H9 (cell line): ENCODE results near the gene SLC5A12. TPM values are rescaled to one million over a fixed set of nuclear protein-coding genes. Genes with fewer than 3 reads are reported as not detected.

Experiments used
- DNase-seq: peaks from one replicate; pipeline ENCODE4 v3.0.0-alpha.2; 2017
- H2AFZ ChIP-seq: one replicate; pipeline ENCODE4 v1.6.1; 2013; ENCODE audit warnings: mild to moderate bottlenecking, low read length, control low read depth, moderate library complexity
- H2AK5ac ChIP-seq: 2 replicates; pipeline ENCODE4 v1.6.1; 2013; ENCODE audit warnings: low read length, control low read depth, mixed read lengths; ENCODE audit not compliant: insufficient read length
- H2BK120ac ChIP-seq: one replicate; pipeline ENCODE4 v1.6.1; 2013; ENCODE audit warnings: low read depth, mild to moderate bottlenecking, low read length, control low read depth, inconsistent platforms; ENCODE audit not compliant: poor library complexity, severe bottlenecking
- H2BK12ac ChIP-seq: 2 replicates; pipeline ENCODE4 v1.6.1; 2013; ENCODE audit warnings: low read length, control low read depth, mixed read lengths, low read depth; ENCODE audit not compliant: insufficient read length
- H2BK15ac ChIP-seq: 2 replicates; pipeline ENCODE4 v1.6.1; 2013; ENCODE audit warnings: low read depth, low read length, control low read depth
- H2BK20ac ChIP-seq: one replicate; pipeline ENCODE4 v1.6.1; 2013; ENCODE audit warnings: low read depth, mild to moderate bottlenecking, low read length, control low read depth, inconsistent platforms; ENCODE audit not compliant: poor library complexity, severe bottlenecking
- H2BK5ac ChIP-seq: 2 replicates; pipeline ENCODE4 v1.6.1; 2013; ENCODE audit warnings: low read length, control low read depth, mixed read lengths; ENCODE audit not compliant: insufficient read length
- H3K14ac ChIP-seq: 2 replicates; pipeline ENCODE4 v1.6.1; 2013; ENCODE audit warnings: low read length, control low read depth; ENCODE audit not compliant: insufficient read depth
- H3K18ac ChIP-seq: 2 replicates; pipeline ENCODE4 v1.6.1; 2013; ENCODE audit warnings: low read depth, mild to moderate bottlenecking, mixed read lengths, low read length, control low read depth; ENCODE audit not compliant: insufficient read length
- H3K23ac ChIP-seq: 2 replicates; pipeline ENCODE4 v1.6.1; 2013; ENCODE audit warnings: low read length, control low read depth, mixed read lengths, low read depth; ENCODE audit not compliant: insufficient read length
- H3K23me2 ChIP-seq: 2 replicates; pipeline ENCODE4 v1.6.1; 2013; ENCODE audit warnings: low read depth, mild to moderate bottlenecking, mixed read lengths, low read length, control low read depth; ENCODE audit not compliant: insufficient read length, poor library complexity, severe bottlenecking
- H3K27ac ChIP-seq: 2 replicates; pipeline ENCODE4 v1.5.1; 2013; ENCODE audit warnings: low read length, control low read depth, mixed read lengths, low read depth; ENCODE audit not compliant: insufficient read length
- H3K27me3 ChIP-seq: 2 replicates; pipeline ENCODE4 v1.6.1; 2013; ENCODE audit warnings: low read length, control low read depth, inconsistent platforms; ENCODE audit not compliant: insufficient read depth
- H3K4ac ChIP-seq: 2 replicates; pipeline ENCODE4 v1.6.1; 2013; ENCODE audit warnings: low read depth, mild to moderate bottlenecking, control low read depth, inconsistent platforms, low read length, moderate library complexity
- H3K4me1 ChIP-seq: 2 replicates; pipeline ENCODE4 v1.6.1; 2013; ENCODE audit warnings: low read length, control low read depth, inconsistent platforms; ENCODE audit not compliant: insufficient read depth
- H3K4me2 ChIP-seq: 2 replicates; pipeline ENCODE4 v1.6.1; 2013; ENCODE audit warnings: low read length, control low read depth, mixed read lengths; ENCODE audit not compliant: insufficient read length, insufficient read depth
- H3K56ac ChIP-seq: 2 replicates; pipeline ENCODE4 v1.6.1; 2013; ENCODE audit warnings: low read depth, mild to moderate bottlenecking, mixed read lengths, low read length, control low read depth; ENCODE audit not compliant: insufficient read length
- H3K79me1 ChIP-seq: 2 replicates; pipeline ENCODE4 v1.6.1; 2013; ENCODE audit warnings: low read depth, mild to moderate bottlenecking, moderate library complexity, low read length, control low read depth, inconsistent platforms; ENCODE audit not compliant: insufficient read depth, poor library complexity, severe bottlenecking
- H3K79me2 ChIP-seq: 2 replicates; pipeline ENCODE4 v1.6.1; 2013; ENCODE audit warnings: low read length, control low read depth, inconsistent platforms; ENCODE audit not compliant: insufficient read depth
- H3K9ac ChIP-seq: 2 replicates; pipeline ENCODE4 v1.6.1; 2013; ENCODE audit warnings: low read length, control low read depth, mixed read lengths; ENCODE audit not compliant: insufficient read length; ENCODE audit errors: extremely low read depth
- H3K9me3 ChIP-seq: one replicate; pipeline ENCODE4 v1.6.1; 2013; ENCODE audit warnings: low read depth, low read length, inconsistent platforms; ENCODE audit not compliant: control insufficient read depth
- H3T11ph ChIP-seq: one replicate; pipeline ENCODE4 v1.6.1; 2013; ENCODE audit warnings: mild to moderate bottlenecking, low read length, control low read depth, inconsistent platforms
- H4K20me1 ChIP-seq: one replicate; pipeline ENCODE4 v1.6.1; 2013; ENCODE audit not compliant: control insufficient read depth, insufficient read length, insufficient read depth
- H4K5ac ChIP-seq: 2 replicates; pipeline ENCODE4 v1.6.1; 2013; ENCODE audit warnings: low read depth, mild to moderate bottlenecking, mixed read lengths, low read length, control low read depth; ENCODE audit not compliant: insufficient read length
- H4K8ac ChIP-seq: replicated peaks from 2 replicates; pipeline ENCODE4 v1.6.1; 2013; ENCODE audit warnings: low read length, control low read depth, mixed read lengths, low read depth; ENCODE audit not compliant: insufficient read length
- H4K91ac ChIP-seq: 2 replicates; pipeline ENCODE4 v1.6.1; 2013; ENCODE audit warnings: low read depth, mild to moderate bottlenecking, moderate library complexity, mixed read lengths, low read length, control low read depth; ENCODE audit not compliant: insufficient read length
- H3K27ac Mint-ChIP-seq, 3 experiments: 2 replicates in 2 of 3; 3 replicates in 1 of 3; pipeline ENCODE4 v1.8.0; 2020 to 2021; ENCODE audit warnings: mixed read lengths in 3 of 3, mild to moderate bottlenecking in 1 of 3, moderate library complexity in 1 of 3
- H3K27me3 Mint-ChIP-seq: 2 replicates; pipeline ENCODE4 v1.8.0; 2021; ENCODE audit warnings: low read depth, mild to moderate bottlenecking, moderate library complexity, mixed read lengths
- H3K36me3 Mint-ChIP-seq, 3 experiments: 2 replicates in 2 of 3; 3 replicates in 1 of 3; pipeline ENCODE4 v1.8.0; 2020 to 2021; ENCODE audit warnings: low read depth in 3 of 3, mixed read lengths in 3 of 3; ENCODE audit not compliant: insufficient read depth in 1 of 3
- H3K4me1 Mint-ChIP-seq, 2 experiments: 2 replicates each; pipeline ENCODE4 v1.8.0; 2020; ENCODE audit warnings: mixed read lengths in 2 of 2
- H3K4me3 Mint-ChIP-seq, 2 experiments: 2 replicates in 1 of 2; 3 replicates in 1 of 2; pipeline ENCODE4 v1.8.0; 2020 to 2021; ENCODE audit warnings: mild to moderate bottlenecking in 2 of 2, mixed read lengths in 2 of 2, moderate library complexity in 1 of 2
- H3K9me3 Mint-ChIP-seq, 2 experiments: 2 replicates in 1 of 2; 3 replicates in 1 of 2; pipeline ENCODE4 v1.8.0; 2020; ENCODE audit warnings: mild to moderate bottlenecking in 2 of 2, mixed read lengths in 2 of 2, moderate library complexity in 1 of 2
- CTCF ChIP-seq: fragments of 200-600 bp; sonication (generic); conservative IDR thresholded peaks from 3 replicates; pipeline ENCODE4 v1.8.0; 2021; ENCODE audit warnings: antibody characterized with exemption, mild to moderate bottlenecking
- WGBS: extraction: QIAGEN DNeasy Blood & Tissue Kit; methylation state at CpG from one replicate; pipeline ENCODE4 v1.1.7; 2013; ENCODE audit warnings: missing lambda C conversion rate, low lambda C conversion rate, mixed read lengths; ENCODE audit not compliant: insufficient read length; ENCODE audit errors: extremely low coverage; 5-methylcytosine and 5-hydroxymethylcytosine counted together
- total RNA-seq: library from RNA; stranded (reverse); gene quantifications from 2 replicates; pipeline ENCODE4 v1.2.1, GENCODE V29; 2021

SLC5A12 gene
- total RNA-seq, 1 experiment from 2014 or later, result 2.7 TPM

- H2AK5ac ChIP-seq, result no peak overlapping the region
- no peak overlapping the region for H3K14ac ChIP-seq
- Mint-ChIP-seq H3K4me3 (no peak overlapping the region), H3K36me3 (no peaks in the 10 kb centered on the region), H3K27me3 (no peaks in the 10 kb centered on the region), H3K9me3 (no peaks in the 10 kb centered on the region), H3K4me1 (peaks cover 8 to 9% of the 10 kb centered on the region in 2 experiments), H3K27ac (no peak overlapping the region)
- no CpG with 5 or more reads among the region's 1 CpG for WGBS
- H3K4me1 ChIP-seq, result no peaks in the 10 kb centered on the region
- no peaks in the 10 kb centered on the region for H3K79me2 ChIP-seq
- no peak overlapping the region for H2BK15ac ChIP-seq
- H3T11ph ChIP-seq, result no peak overlapping the region
- DNase-seq, result no peak
- no peak overlapping the region for H3K4me2 ChIP-seq
- H4K20me1 ChIP-seq, result no peaks in the 10 kb centered on the region
- no peak overlapping the region for H2BK20ac ChIP-seq
- H4K91ac ChIP-seq, result no peak overlapping the region
- H3K9me3 ChIP-seq, result no peaks in the 10 kb centered on the region
- H2AFZ ChIP-seq, result no peak overlapping the region
- H2BK120ac ChIP-seq, result no peak overlapping the region
- no peak overlapping the region for H3K4ac ChIP-seq
- no peak overlapping the region for H3K56ac ChIP-seq
- H3K9ac ChIP-seq, result no peak overlapping the region
- no peak overlapping the region for H3K18ac ChIP-seq
- H3K23ac ChIP-seq, result no peak overlapping the region
- no peak for TF ChIP-seq CTCF
- no peaks in the 10 kb centered on the region for H3K79me1 ChIP-seq
- H4K8ac ChIP-seq, result no peak overlapping the region
- no peaks in the 10 kb centered on the region for H3K23me2 ChIP-seq
- H3K27me3 ChIP-seq, result no peaks in the 10 kb centered on the region
- no peak overlapping the region for H2BK5ac ChIP-seq
- no peak overlapping the region for H3K27ac ChIP-seq
- H4K5ac ChIP-seq, result no peak overlapping the region
- no peak overlapping the region for H2BK12ac ChIP-seq
Measured at GRCh38 chr11:26706181-26706580, 15.7 kb downstream of the SLC5A12 start.
